Vagina (tissue), 2 donors: ENCODE results near the gene FAM162B. TPM values are rescaled to one million over a fixed set of nuclear protein-coding genes. Genes with fewer than 3 reads are reported as not detected.

ENCODE experiments used
- DNase-seq, 2 donors: peaks; one replicate each; pipeline ENCODE4 v3.0.0-alpha.2; 2017; ENCODE audit errors: extremely low spot score in 2 of 2
- H3K27ac ChIP-seq: fragments of 200-600 bp; sonication (generic); one replicate; pipeline ENCODE4 v1.5.1; 2019
- H3K27me3 ChIP-seq: fragments of 200-600 bp; sonication (generic); one replicate; pipeline ENCODE4 v1.5.1; 2019
- H3K36me3 ChIP-seq, 2 donors: fragments of 200-600 bp; sonication (generic); one replicate each; pipeline ENCODE4 v1.5.1; 2017 to 2019
- H3K4me1 ChIP-seq: fragments of 200-600 bp; sonication (generic); one replicate; pipeline ENCODE4 v1.5.1; 2019
- H3K4me3 ChIP-seq, 2 donors: fragments of 200-600 bp; sonication (generic); 1 replicate in 1 of 2; 2 replicates in 1 of 2; pipeline ENCODE4 v1.5.1; 2016 to 2019
- H3K9me3 ChIP-seq: fragments of 200-600 bp; sonication (generic); one replicate; pipeline ENCODE4 v1.5.1; 2019
- POLR2A ChIP-seq, 2 donors: fragments of 450-650 bp; IDR thresholded peaks; one replicate each; pipeline ENCODE4 v1.6.1; 2017; ENCODE audit warnings: antibody characterized with exemption in 2 of 2, mild to moderate bottlenecking in 2 of 2, moderate library complexity in 2 of 2
- POLR2AphosphoS5 ChIP-seq, 2 donors: sonication (generic); formaldehyde crosslinking; IDR thresholded peaks; one replicate each; pipeline ENCODE4 v1.9.0; 2017; ENCODE audit warnings: antibody characterized with exemption in 2 of 2, mild to moderate bottlenecking in 2 of 2, low read depth in 1 of 2; ENCODE audit not compliant: insufficient read depth in 1 of 2
- intact Hi-C: fragments of 100-400 bp; cut with DNase I; formaldehyde crosslinking; loops from one replicate; pipeline ENCODE4 v1.15.1; 2023
- total RNA-seq: library from RNA; depleted of rRNA; stranded (reverse); fragments of >200 nt; gene quantifications from one replicate; pipeline ENCODE4 v1.2.3, GENCODE V29; 2016
- TF ChIP-seq, protein P1 (sequence below), 3 experiments: fragments of 450-650 bp in 2 of 3; fragments of 200-600 bp in 1 of 3; sonication (generic) in 1 of 3; IDR thresholded peaks; one replicate each; pipeline ENCODE4 v1.5.1; 2017 to 2019; ENCODE audit warnings: antibody characterized with exemption in 3 of 3, mild to moderate bottlenecking in 2 of 3, moderate library complexity in 2 of 3

Gene FAM162B
- total RNA-seq, result 19.6 TPM

GRCh38 chr6:116764961-116765841, at the start of gene FAM162B:
Gene FAM162B (minus strand): TSS chr6:116765719. CDS start chr6:116765576, 143 bp downstream.
- peak in 1 of 2 donors; percentile 20 for TF ChIP-seq POLR2AphosphoS5 (IDR thresholded peaks at IDR 0.05; ENCODE audit: insufficient read depth in 1 of 2, low read depth in 1 of 2)
- TF ChIP-seq, protein P1, sequence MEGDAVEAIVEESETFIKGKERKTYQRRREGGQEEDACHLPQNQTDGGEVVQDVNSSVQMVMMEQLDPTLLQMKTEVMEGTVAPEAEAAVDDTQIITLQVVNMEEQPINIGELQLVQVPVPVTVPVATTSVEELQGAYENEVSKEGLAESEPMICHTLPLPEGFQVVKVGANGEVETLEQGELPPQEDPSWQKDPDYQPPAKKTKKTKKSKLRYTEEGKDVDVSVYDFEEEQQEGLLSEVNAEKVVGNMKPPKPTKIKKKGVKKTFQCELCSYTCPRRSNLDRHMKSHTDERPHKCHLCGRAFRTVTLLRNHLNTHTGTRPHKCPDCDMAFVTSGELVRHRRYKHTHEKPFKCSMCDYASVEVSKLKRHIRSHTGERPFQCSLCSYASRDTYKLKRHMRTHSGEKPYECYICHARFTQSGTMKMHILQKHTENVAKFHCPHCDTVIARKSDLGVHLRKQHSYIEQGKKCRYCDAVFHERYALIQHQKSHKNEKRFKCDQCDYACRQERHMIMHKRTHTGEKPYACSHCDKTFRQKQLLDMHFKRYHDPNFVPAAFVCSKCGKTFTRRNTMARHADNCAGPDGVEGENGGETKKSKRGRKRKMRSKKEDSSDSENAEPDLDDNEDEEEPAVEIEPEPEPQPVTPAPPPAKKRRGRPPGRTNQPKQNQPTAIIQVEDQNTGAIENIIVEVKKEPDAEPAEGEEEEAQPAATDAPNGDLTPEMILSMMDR (IDR thresholded peaks at IDR 0.05), result no peak
- no peak for TF ChIP-seq POLR2A (IDR thresholded peaks at IDR 0.05)
- Histone ChIP-seq H3K36me3 (no peaks in the 10 kb centered on the region), H3K27ac (peak within 1 kb of the TSS; percentile 86), H3K4me1 (peaks cover 16% of the 10 kb centered on the region), H3K9me3 (no peaks in the 10 kb centered on the region), H3K27me3 (peaks cover 6% of the 10 kb centered on the region), H3K4me3 (peak within 1 kb of the TSS; percentile 64 to 75)
- intact Hi-C loops, result no loop called here
- DNase-seq, result no peak

DNA sequence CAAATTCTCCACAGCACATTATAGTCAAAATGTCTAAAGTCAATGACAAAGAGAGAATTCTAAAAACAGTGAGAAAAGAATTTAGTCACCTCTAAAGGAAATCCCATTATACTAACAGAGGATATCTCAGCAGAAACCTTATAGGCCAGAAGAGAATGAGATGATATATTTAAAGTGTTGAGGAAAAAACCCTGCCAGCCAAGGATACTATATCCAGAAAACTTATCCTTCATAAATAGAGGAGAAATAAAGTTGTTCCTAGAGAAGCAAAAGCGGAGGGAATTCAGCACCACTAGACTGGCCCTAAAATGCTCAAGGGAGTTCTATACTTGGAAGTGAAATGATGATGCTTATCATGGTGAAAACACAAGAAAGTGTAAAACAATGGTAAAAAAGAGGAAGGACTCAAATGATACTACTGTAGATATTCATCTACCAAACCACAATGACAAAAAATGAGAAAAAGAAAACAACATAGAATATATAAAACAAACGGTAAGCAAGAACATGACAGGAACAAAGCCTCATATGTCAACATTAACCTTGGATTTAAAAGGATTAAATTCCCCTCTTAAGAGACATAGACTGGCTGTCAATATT, 46.6 kb upstream of the FAM162B start:
- Histone ChIP-seq H3K4me3 (no peak overlapping the region), H3K27ac (no peak overlapping the region), H3K4me1 (no peaks in the 10 kb centered on the region), H3K36me3 (no peaks in the 10 kb centered on the region), H3K27me3 (no peaks in the 10 kb centered on the region), H3K9me3 (peaks cover 7% of the 10 kb centered on the region)
- intact Hi-C loops, result no loop called here
- DNase-seq, result no peak
- TF ChIP-seq POLR2A (IDR thresholded peaks at IDR 0.05), result no peak
- TF ChIP-seq POLR2AphosphoS5 (IDR thresholded peaks at IDR 0.05; ENCODE audit: insufficient read depth in 1 of 2, low read depth in 1 of 2), result no peak
- TF ChIP-seq, protein P1 (IDR thresholded peaks at IDR 0.05), result no peak

GRCh38 chr6:116801971-116802370, 36.5 kb upstream of the FAM162B start:
- Histone ChIP-seq H3K4me3 (no peak overlapping the region), H3K36me3 (no peaks in the 10 kb centered on the region), H3K27me3 (no peaks in the 10 kb centered on the region), H3K27ac (no peak overlapping the region), H3K4me1 (no peaks in the 10 kb centered on the region), H3K9me3 (no peaks in the 10 kb centered on the region)
- intact Hi-C loops, result no loop called here
- DNase-seq, result no peak
- no peak for TF ChIP-seq POLR2A (IDR thresholded peaks at IDR 0.05)
- TF ChIP-seq, protein P1 (IDR thresholded peaks at IDR 0.05), result no peak

- Histone ChIP-seq H3K4me3 (no peak overlapping the region), H3K27me3 (no peaks in the 10 kb centered on the region), H3K36me3 (no peaks in the 10 kb centered on the region), H3K27ac (no peak overlapping the region), H3K9me3 (no peaks in the 10 kb centered on the region), H3K4me1 (no peaks in the 10 kb centered on the region)
- DNase-seq, result no peak
- intact Hi-C loops, result no loop called here
- TF ChIP-seq, protein P1 (IDR thresholded peaks at IDR 0.05), result no peak
- TF ChIP-seq POLR2A (IDR thresholded peaks at IDR 0.05), result no peak
- no peak for TF ChIP-seq POLR2AphosphoS5 (IDR thresholded peaks at IDR 0.05; ENCODE audit: insufficient read depth in 1 of 2, low read depth in 1 of 2)
These were observed 34.4 kb upstream of the FAM162B start for GRCh38 chr6:116799945-116800344.

GRCh38 chr6:116797585-116797984, 32.1 kb upstream of the FAM162B start:
- Histone ChIP-seq H3K4me1 (no peaks in the 10 kb centered on the region), H3K9me3 (no peaks in the 10 kb centered on the region), H3K27ac (no peak overlapping the region), H3K36me3 (no peaks in the 10 kb centered on the region), H3K27me3 (no peaks in the 10 kb centered on the region), H3K4me3 (no peak overlapping the region)
- no peak for DNase-seq
- TF ChIP-seq POLR2A (IDR thresholded peaks at IDR 0.05) (no peak), POLR2AphosphoS5 (IDR thresholded peaks at IDR 0.05; ENCODE audit: insufficient read depth in 1 of 2, low read depth in 1 of 2) (no peak)
- TF ChIP-seq, protein P1 (IDR thresholded peaks at IDR 0.05), result no peak
- intact Hi-C loops, result no loop called here
